Body of pancreas (tissue), 4 donors: Measurements from ENCODE around the gene NAV1.

Experiments
- POLR2A ChIP-seq, 3 donors: fragments of 450-650 bp; IDR thresholded peaks; one replicate each; pipeline ENCODE4 v1.6.1; 2016; ENCODE audit warnings: antibody characterized with exemption in 3 of 3, mild to moderate bottlenecking in 2 of 3
- TF ChIP-seq, protein P1 (sequence below), 7 experiments: fragments of 450-650 bp in 4 of 7; fragments of 200-600 bp in 3 of 7; sonication (generic) in 3 of 7; IDR thresholded peaks; one replicate each; pipeline ENCODE4 v1.5.1; 2016 to 2019; ENCODE audit warnings: antibody characterized with exemption in 7 of 7

DNA sequence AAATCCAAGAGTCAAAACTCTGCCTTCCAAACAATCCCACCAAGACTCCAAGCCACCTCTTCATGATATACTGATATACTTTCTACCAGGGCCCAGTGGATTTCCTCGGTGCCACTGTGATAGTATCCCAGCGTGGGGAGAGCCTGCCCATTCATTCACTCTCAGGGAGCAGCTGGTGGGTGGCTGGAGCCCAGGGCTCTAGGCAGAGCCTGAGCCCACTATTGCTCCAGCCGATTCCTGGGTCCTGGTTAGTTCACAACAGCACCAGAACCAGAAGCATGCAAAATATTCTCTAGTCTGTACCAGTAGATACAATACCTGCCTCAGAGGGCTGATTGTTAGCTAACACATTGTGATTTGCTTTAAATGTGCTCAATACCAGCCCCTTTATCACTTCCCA lies 32.8 kb upstream of the NAV1 start:
- TF ChIP-seq, protein P1, sequence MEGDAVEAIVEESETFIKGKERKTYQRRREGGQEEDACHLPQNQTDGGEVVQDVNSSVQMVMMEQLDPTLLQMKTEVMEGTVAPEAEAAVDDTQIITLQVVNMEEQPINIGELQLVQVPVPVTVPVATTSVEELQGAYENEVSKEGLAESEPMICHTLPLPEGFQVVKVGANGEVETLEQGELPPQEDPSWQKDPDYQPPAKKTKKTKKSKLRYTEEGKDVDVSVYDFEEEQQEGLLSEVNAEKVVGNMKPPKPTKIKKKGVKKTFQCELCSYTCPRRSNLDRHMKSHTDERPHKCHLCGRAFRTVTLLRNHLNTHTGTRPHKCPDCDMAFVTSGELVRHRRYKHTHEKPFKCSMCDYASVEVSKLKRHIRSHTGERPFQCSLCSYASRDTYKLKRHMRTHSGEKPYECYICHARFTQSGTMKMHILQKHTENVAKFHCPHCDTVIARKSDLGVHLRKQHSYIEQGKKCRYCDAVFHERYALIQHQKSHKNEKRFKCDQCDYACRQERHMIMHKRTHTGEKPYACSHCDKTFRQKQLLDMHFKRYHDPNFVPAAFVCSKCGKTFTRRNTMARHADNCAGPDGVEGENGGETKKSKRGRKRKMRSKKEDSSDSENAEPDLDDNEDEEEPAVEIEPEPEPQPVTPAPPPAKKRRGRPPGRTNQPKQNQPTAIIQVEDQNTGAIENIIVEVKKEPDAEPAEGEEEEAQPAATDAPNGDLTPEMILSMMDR (IDR thresholded peaks at IDR 0.05), result no peak
- no peak for TF ChIP-seq POLR2A (IDR thresholded peaks at IDR 0.05)
